HG03558 (cell line): ENCODE measurements around the gene KRT7.

Experiments
- ATAC-seq: cut with Tn5 transposase; IDR thresholded peaks from one replicate; pipeline ENCODE4 v1.9.1; 2021; ENCODE audit warnings: moderate number of reproducible peaks; ENCODE audit not compliant: unreplicated experiment; ENCODE audit errors: extremely low read depth

The KRT7 gene

GRCh38 chr12:52232674-52233461 is at the start of gene KRT7:
Gene KRT7 (plus strand): TSS chr12:52233243. CDS start chr12:52233297, 54 bp downstream.
- ATAC-seq, result no peak

DNA sequence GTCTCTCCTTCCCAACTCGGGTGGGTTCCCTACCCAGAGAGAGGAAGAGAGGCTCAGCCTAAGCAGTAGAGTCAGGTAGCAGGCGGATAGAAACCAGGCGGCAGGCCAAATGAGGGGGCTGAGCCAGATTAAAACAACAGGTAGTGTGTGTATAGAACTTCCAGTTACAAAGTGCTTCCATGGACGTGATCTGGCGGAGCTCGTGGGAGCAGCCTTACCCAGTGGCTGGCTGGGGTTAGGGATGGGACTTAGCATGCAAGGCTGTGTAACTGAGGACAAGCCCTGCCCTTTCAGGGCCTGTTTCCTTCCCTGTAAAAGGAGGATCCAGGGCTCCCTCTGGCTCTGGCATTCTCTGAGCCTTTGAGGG is 49.5 kb upstream of the KRT7 start:
- ATAC-seq, result no peak

- no peak for ATAC-seq
These were observed 49.1 kb upstream of the KRT7 start for GRCh38 chr12:52183971-52184370.

DNA sequence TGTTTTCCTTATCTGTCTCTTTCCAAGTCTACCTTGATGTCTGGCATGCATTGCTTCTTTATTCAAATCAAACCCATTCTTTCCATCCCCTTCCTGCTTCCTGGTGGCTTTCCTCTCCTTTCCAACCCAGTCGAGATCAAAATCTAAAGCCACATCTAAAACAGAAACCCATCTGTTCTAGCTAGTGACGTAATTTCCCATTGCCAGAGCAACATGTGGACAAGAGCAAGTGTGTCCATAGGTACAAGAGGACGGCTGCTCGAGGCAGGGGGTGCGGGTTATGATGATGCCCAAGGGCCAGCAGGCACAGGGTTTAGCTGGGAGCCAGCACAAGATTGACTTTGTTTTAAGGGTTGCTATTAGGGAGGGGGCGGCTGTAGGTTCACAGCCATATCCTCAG is 48.2 kb upstream of the KRT7 start:
- no peak for ATAC-seq

GRCh38 chr12:52185400-52185967 is 47.6 kb upstream of the KRT7 start:
- ATAC-seq, result no peak

GRCh38 chr12:52186118-52186840 is 46.8 kb upstream of the KRT7 start:
- no peak for ATAC-seq

GRCh38 chr12:52187206-52187605 is 45.8 kb upstream of the KRT7 start:
- ATAC-seq, result no peak

- no peak for ATAC-seq
These were observed 45.4 kb upstream of the KRT7 start for GRCh38 chr12:52187640-52188039.

DNA sequence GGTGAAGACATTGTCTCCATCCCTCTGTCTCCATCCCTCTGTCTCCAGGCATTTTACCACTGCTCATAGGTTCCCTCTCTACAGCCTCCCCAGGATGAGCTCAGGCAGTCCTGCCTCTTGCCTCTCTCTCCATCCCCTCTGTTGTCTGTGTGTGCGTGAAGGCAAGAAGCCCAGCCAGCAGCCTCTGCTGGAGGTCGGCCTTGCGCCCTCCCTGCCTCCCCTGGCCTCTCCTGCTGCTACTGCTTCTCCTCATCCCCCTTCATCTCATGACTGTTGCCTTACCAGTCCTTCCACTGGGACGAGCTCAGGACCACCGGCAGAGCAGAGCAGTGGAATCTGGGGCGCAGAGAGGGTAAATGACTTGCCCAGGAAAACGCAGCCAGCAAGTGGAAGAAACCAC is 44.4 kb upstream of the KRT7 start:
- ATAC-seq, result no peak

GRCh38 chr12:52189376-52190174 is 43.5 kb upstream of the KRT7 start:
- ATAC-seq, result no peak

GRCh38 chr12:52190860-52191729 is 41.9 kb upstream of the KRT7 start:
- no peak for ATAC-seq

GRCh38 chr12:52191841-52192791 is 40.9 kb upstream of the KRT7 start, which contains the start of gene KRT80:
Gene KRT80 (minus strand): TSS chr12:52192014. CDS start chr12:52191902, 112 bp downstream.
- no peak for ATAC-seq

- no peak for ATAC-seq
These were observed 39.5 kb upstream of the KRT7 start for GRCh38 chr12:52193532-52193931.

DNA sequence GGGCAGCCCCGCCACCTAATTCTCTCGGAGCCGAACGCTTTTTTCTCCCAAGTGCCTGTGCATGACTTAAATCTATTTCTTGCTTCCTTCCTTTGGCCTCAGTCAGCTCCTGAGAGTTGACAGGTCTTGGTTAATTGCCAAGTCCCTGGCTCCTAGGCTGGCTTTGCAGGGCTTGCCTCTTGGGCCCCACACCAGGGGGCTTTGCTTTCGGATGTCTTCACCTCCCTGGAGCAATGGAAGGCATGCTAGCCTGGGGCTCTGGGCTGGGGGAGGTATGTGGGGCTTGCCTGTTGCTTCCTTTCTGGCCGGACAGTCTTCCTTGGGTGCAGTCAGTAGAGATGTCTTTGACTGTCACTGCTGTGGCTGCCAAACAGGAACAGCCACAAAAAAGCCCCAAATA is 39.1 kb upstream of the KRT7 start:
- no peak for ATAC-seq

GRCh38 chr12:52195065-52195730 is 37.8 kb upstream of the KRT7 start:
- ATAC-seq, result no peak

DNA sequence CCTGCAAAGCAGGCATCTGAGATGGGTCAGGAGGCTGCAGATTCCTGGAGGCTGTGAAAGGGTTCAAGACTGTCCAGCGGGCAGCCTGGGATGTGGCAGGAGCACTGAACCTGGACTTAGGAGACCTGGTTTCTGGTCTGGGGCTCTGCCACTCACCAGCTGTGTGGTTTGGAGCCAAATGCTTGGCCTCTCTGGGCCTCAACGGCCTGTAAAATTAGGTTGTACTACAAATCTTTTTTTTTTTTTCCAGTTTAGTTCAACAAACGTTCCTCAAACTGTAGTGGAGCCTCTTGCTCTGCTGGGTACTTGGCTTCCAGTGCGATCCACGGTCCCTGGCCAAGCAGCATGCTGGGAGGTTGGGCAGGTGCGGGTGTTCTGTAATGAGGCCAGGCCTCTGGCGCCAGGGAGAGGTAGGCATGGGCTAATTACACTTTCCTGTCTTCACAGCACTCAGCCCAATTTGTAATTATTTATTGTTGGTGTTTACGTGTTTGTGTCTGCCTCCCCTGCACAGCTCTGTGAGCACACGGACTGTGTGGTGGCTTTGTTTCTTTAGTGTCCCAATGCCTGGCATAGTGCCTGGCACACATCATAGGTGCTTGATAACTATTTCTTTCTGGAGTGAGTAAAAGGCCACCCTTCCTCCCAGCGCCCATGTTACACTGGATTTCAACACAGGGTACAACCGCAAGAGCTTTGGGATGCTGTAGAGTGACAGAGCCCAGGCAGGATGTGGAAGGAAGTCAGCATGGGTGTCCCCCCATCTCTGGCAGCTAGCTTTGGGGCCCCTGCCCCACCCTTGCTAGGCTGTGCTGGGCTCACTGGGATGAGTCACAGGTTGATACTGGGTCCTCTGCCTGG is 35.4 kb upstream of the KRT7 start:
- ATAC-seq, result no peak
